ENCODE data around the gene L3MBTL4. TPM values are rescaled to one million over a fixed set of nuclear protein-coding genes. Genes with fewer than 3 reads are reported as not detected.

Gene L3MBTL4
- total and polyA plus RNA-seq, 10 of the 15 experiments (the other 5 are each of a cell fraction or from before 2014, with no cell fraction given), result 1.3 to 8.7 (median 3.8) TPM

DNA sequence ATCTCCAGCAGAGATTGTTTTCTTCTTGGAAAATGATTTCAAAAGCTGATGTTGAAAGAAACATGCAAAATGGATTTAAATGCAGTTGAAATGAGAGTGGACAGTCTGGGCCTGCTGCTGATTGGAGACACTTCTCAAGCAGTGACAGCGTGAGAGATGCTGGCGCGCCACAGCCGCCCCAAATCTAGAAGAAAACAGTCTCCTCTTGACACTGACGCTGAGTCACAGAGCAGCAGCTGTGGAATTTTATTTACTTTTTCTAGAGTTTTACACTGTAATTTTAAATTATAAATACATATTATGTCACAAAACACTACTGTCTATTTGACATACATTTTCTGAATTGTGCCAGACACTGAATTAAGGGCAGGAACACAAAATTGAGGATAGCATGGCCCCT, 397.5 kb downstream of the L3MBTL4 start:
- ChIA-PET RAD21 (ENCODE audit: unreplicated experiment) (no interaction called here), POLR2A (no interaction called here), SMC1A (ENCODE audit: uncharacterized antibody, unreplicated experiment) (no interaction called here), CTCF (interaction anchor here (0.6 kb wide), 1 partner anchor 202 kb away, joined by 3 read pairs; no protein-coding TSS in a partner anchor)
- Histone ChIP-seq H3K4me3 (no peak overlapping the region), H3K36me3 (ENCODE audit: control insufficient read depth in 2 of 2, insufficient read depth in 2 of 2, low read length in 1 of 2) (no peaks in the 10 kb centered on the region), H4K20me1 (ENCODE audit: control insufficient read depth, insufficient read depth) (no peaks in the 10 kb centered on the region), H3K9ac (ENCODE audit: control insufficient read depth, insufficient read depth, low read length) (no peak overlapping the region), H3K79me2 (ENCODE audit: control insufficient read depth, insufficient read depth, low read length) (no peaks in the 10 kb centered on the region), H3K4me2 (ENCODE audit: control insufficient read depth, insufficient read depth) (no peak overlapping the region), H3K27me3 (replicated peaks in 1 of 2; ENCODE audit: control insufficient read depth in 2 of 2, insufficient read depth in 2 of 2, low read length in 1 of 2) (no peaks in the 10 kb centered on the region), H3K4me1 (ENCODE audit: control insufficient read depth, insufficient read depth, low read length) (no peaks in the 10 kb centered on the region), H3K9me3 (replicated peaks; ENCODE audit: control insufficient read depth, insufficient read depth, low read length) (no peaks in the 10 kb centered on the region), H3K27ac (ENCODE audit: control insufficient read depth, insufficient read depth) (no peak overlapping the region), H2AFZ (ENCODE audit: control insufficient read depth, low read depth, low read length) (no peak overlapping the region)
- in situ Hi-C loops (cut with MboI) (no loop called here), intact Hi-C loops (cut with micrococcal nuclease; ENCODE audit: unreplicated experiment) (no loop called here)
- BruUV-seq (replicated peaks), result no TSS peak
- DNase-seq (ENCODE audit: low read depth, low spot score), result no peak
- no peak for ATAC-seq
- no peak for FAIRE-seq
- WGBS (ENCODE audit: insufficient coverage, insufficient replicate concordance, low lambda C conversion rate, missing lambda C conversion rate), result 85% methylated on average over 5 of the region's 5 CpGs
- TF ChIP-seq WRNIP1 (IDR thresholded peaks at IDR 0.05; ENCODE audit: borderline replicate concordance, low read depth, low read length) (no peak), IKZF1 (conservative IDR thresholded peaks at IDR 0.05) (no peak), HDGF (IDR thresholded peaks at IDR 0.05) (no peak), ETV6 (conservative IDR thresholded peaks at IDR 0.05 in 1 of 2, IDR thresholded peaks at IDR 0.05 in 1 of 2; ENCODE audit: borderline replicate concordance in 1 of 2, low read depth in 1 of 2) (no peak), SPI1 (IDR thresholded peaks at IDR 0.05; ENCODE audit: borderline replicate concordance, insufficient read depth, low read depth, low read length) (no peak), RELA (IDR thresholded peaks at IDR 0.05; ENCODE audit: borderline replicate concordance, partially characterized antibody) (no peak), RELB (IDR thresholded peaks at IDR 0.05; ENCODE audit: low read depth) (no peak), ZNF687 (IDR thresholded peaks at IDR 0.05) (no peak), CBFB (IDR thresholded peaks at IDR 0.05; ENCODE audit: low read depth) (no peak), CREM (IDR thresholded peaks at IDR 0.05; ENCODE audit: low read depth) (no peak)
- TF ChIP-seq, protein P1, sequence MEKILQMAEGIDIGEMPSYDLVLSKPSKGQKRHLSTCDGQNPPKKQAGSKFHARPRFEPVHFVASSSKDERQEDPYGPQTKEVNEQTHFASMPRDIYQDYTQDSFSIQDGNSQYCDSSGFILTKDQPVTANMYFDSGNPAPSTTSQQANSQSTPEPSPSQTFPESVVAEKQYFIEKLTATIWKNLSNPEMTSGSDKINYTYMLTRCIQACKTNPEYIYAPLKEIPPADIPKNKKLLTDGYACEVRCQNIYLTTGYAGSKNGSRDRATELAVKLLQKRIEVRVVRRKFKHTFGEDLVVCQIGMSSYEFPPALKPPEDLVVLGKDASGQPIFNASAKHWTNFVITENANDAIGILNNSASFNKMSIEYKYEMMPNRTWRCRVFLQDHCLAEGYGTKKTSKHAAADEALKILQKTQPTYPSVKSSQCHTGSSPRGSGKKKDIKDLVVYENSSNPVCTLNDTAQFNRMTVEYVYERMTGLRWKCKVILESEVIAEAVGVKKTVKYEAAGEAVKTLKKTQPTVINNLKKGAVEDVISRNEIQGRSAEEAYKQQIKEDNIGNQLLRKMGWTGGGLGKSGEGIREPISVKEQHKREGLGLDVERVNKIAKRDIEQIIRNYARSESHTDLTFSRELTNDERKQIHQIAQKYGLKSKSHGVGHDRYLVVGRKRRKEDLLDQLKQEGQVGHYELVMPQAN (conservative IDR thresholded peaks at IDR 0.05), result no peak
- TF ChIP-seq, protein P2, sequence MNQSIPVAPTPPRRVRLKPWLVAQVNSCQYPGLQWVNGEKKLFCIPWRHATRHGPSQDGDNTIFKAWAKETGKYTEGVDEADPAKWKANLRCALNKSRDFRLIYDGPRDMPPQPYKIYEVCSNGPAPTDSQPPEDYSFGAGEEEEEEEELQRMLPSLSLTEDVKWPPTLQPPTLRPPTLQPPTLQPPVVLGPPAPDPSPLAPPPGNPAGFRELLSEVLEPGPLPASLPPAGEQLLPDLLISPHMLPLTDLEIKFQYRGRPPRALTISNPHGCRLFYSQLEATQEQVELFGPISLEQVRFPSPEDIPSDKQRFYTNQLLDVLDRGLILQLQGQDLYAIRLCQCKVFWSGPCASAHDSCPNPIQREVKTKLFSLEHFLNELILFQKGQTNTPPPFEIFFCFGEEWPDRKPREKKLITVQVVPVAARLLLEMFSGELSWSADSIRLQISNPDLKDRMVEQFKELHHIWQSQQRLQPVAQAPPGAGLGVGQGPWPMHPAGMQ (IDR thresholded peaks at IDR 0.05; ENCODE audit: borderline replicate concordance), result no peak
- TF ChIP-seq, protein P3, sequence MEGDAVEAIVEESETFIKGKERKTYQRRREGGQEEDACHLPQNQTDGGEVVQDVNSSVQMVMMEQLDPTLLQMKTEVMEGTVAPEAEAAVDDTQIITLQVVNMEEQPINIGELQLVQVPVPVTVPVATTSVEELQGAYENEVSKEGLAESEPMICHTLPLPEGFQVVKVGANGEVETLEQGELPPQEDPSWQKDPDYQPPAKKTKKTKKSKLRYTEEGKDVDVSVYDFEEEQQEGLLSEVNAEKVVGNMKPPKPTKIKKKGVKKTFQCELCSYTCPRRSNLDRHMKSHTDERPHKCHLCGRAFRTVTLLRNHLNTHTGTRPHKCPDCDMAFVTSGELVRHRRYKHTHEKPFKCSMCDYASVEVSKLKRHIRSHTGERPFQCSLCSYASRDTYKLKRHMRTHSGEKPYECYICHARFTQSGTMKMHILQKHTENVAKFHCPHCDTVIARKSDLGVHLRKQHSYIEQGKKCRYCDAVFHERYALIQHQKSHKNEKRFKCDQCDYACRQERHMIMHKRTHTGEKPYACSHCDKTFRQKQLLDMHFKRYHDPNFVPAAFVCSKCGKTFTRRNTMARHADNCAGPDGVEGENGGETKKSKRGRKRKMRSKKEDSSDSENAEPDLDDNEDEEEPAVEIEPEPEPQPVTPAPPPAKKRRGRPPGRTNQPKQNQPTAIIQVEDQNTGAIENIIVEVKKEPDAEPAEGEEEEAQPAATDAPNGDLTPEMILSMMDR (IDR thresholded peaks at IDR 0.05 in 2 of 3, conservative IDR thresholded peaks at IDR 0.05 in 1 of 3; ENCODE audit: control insufficient read depth in 2 of 3, extremely low read depth in 1 of 3, insufficient read depth in 1 of 3, low read depth in 3 of 3, low read length in 3 of 3), result no peak
